GM21619 (cell line): ENCODE data around the gene KNCN.

Experiments
- ATAC-seq: cut with Tn5 transposase; IDR thresholded peaks from one replicate; pipeline ENCODE4 v1.9.1; 2021; ENCODE audit not compliant: unreplicated experiment

The KNCN gene

GRCh38 chr1:46569884-46570725 is 18.7 kb upstream of the KNCN start:
- ATAC-seq, result no peak

DNA sequence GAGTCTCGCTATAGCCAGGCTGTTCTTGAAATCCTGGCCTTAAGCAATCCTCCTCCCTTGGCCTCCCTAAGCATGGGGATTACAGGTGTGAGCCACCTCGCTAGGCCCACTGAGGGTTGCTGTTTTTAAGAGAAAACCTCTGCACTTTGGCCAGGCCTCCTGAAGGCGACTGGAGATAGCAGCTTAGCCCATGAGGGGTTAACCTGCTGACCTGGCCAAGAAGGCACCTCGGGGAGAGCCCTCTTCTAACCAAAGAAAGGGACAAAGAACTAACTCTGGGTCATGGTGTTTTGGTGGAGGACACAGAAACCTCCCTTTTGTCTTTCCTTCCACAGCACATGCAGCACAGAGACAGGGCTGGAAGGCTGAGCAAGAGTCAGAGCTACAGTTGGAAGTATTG is 17.7 kb upstream of the KNCN start:
- no peak for ATAC-seq

GRCh38 chr1:46568461-46568891 is 17.0 kb upstream of the KNCN start:
- no peak for ATAC-seq

GRCh38 chr1:46563341-46563740 is 11.9 kb upstream of the KNCN start:
- ATAC-seq, result no peak

- ATAC-seq, result no peak
Observed at GRCh38 chr1:46562498-46562897, 11.1 kb upstream of the KNCN start.

DNA sequence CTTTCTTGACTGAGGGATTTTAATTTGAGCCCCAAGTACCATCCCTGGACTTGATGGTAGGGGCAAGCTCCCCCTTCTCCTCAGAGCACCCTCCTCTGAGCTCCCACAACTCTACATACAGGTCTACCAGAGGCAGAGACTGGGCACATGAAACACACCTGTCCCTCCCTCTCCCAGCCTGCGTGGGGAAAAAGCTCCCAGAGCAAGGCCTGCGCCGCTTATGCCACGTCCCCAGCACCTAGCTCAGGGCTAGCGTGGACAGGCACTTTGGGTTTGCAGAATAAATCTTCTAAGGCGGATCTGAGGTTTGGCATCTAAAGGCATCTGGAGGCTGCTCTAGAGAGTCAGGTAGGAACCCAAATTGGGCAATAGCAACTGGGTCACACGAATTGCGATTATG is 7.5 kb upstream of the KNCN start:
- no peak for ATAC-seq

GRCh38 chr1:46558141-46558963 is 6.9 kb upstream of the KNCN start:
- ATAC-seq, result no peak

GRCh38 chr1:46557403-46557802 is 6.0 kb upstream of the KNCN start:
- ATAC-seq, result no peak

GRCh38 chr1:46556822-46557221 is 5.4 kb upstream of the KNCN start:
- no peak for ATAC-seq

DNA sequence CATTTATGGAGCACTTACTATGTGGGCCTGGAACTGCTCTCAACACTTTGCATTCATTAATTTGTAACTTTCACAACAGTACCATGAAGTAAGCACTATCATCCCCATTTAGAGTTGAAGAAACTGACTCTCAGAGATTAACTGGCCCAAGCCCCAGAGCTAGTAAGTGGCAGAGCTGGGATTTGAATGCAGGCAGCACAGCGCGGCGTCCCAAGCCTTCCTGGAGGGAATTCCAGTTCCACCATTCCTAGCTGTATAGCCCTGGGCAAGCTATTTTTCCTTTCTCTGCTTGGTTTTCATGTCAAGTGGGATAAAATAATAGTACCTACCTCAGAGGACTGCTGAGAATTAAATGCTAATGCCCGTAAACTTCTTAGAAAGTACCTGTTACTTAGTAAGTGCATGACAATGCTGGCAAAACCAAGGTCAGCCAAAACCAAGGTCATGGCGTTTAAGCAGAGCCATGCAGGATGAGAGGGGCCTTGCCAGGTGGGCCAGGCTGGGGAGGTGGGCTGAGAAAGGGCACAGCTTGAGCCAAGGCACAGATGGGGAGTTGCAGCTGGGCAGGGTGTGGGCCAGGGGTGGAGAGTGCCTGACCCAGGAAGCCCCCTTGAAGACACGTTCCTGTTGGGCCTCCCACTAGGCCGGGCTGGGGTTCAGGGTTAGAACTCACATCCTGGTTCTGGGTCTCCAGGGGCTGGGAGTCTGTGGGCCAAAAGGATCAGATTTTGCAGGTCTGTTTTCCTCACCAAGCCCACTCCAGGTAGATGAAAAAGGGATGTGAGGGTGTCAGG is 4.6 kb upstream of the KNCN start:
- no peak for ATAC-seq

GRCh38 chr1:46554597-46555381 is 3.3 kb upstream of the KNCN start:
- no peak for ATAC-seq

- no peak for ATAC-seq
Observed at GRCh38 chr1:46554236-46554596, 2.8 kb upstream of the KNCN start.

DNA sequence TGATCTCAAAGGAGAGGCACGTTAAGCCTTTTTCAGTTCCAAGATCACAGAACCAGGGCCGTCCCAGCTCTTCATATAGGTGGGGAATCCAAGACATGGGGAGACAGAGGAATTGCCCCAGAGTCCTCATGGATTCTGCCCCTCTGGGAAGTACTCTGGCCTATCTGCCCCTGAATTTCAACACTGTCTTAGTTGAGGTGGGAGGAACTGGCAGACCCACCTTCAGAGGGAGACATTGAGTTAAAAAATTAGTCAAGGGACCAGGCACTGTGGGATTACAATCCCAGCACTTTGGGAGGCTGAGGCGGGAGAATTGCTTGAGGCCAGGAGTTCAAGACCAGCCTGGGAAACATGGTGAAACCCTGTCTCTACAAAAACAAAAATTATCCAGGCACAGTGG is 2.1 kb upstream of the KNCN start:
- no peak for ATAC-seq

- no peak for ATAC-seq
Observed at GRCh38 chr1:46552357-46553237, 1.1 kb upstream of the KNCN start.

GRCh38 chr1:46550751-46551231 is 656 bp downstream of the KNCN start:
- ATAC-seq, result no peak

GRCh38 chr1:46549697-46550681 is 1.5 kb downstream of the KNCN start:
- ATAC-seq, result no peak

GRCh38 chr1:46547481-46548383 is 3.7 kb downstream of the KNCN start:
- ATAC-seq, result no peak
